T-helper 9 cell (primary cell): Measurements from ENCODE around the gene DSCAM.

Experiments
- DNase-seq: peaks from one replicate; pipeline ENCODE4 v3.0.0-alpha.2; 2020

The DSCAM gene

DNA sequence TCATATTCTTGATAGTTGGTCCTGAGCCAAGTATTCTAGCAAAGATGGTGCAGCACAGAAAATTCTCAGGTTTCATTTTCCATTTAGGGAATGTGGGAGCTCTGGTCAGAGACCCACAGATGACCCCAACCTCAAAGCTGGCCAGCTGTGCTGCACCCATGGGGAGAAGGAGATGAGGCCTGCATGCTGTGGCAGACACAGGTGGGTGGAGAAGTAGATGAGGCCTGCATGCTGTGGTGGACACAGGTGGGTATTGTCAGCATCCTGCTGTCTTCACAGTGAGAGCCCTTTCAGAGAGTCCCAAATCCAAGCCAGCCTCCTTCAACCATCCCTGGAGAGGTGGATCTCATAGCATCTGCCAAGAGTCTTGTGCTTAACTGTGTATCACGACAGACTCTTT, 77.7 kb downstream of the DSCAM start:
- DNase-seq, result no peak

DNA sequence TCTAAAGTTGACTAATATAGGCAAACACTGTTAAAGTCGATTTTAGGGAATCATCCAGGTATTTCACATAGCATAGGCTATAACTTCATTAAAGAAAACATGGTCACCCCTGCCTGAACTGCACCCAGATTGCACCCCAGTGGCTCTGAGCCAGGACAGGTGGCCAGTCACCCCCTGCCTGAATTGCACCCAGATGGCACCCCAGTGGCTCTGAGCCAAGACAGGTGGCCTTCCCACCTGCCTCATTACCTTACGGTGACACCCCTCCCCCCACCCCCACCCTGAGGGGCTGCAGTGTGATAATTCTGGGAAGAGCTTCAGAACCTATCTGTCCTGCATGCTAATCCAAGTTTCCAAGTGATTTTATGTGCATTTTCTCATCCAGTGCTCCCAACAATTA, 78.9 kb downstream of the DSCAM start:
- DNase-seq, result no peak

DNA sequence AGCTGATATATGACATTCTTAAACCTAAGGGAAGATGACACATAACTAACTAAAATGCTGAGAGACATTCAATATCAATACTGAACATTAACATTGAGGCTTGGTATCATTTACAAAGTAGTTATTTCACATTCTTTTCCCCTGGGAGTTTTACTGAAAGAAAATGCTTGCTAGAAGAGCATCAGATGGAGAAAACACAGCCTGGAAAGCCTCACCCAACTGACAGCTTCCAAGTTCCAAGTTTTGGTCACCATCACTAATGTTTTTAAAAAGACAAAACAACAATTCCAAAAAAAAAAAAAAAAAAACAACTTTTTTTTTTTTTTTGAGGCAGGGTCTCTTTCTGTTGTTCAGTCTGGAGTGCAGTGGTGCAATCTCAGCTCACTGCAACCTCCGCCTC, 80.6 kb downstream of the DSCAM start:
- DNase-seq, result no peak

- no peak for DNase-seq
These were observed 81.1 kb downstream of the DSCAM start for GRCh38 chr21:40765811-40766210.

- no peak for DNase-seq
These were observed 86.1 kb downstream of the DSCAM start for GRCh38 chr21:40760821-40761220.

- no peak for DNase-seq
These were observed 87.9 kb downstream of the DSCAM start for GRCh38 chr21:40759061-40759460.

- no peak for DNase-seq
These were observed 89.6 kb downstream of the DSCAM start for GRCh38 chr21:40757366-40757765.

- DNase-seq, result no peak
These were observed 92.5 kb downstream of the DSCAM start for GRCh38 chr21:40754466-40754865.

- DNase-seq, result no peak
These were observed 93.2 kb downstream of the DSCAM start for GRCh38 chr21:40753756-40754155.

DNA sequence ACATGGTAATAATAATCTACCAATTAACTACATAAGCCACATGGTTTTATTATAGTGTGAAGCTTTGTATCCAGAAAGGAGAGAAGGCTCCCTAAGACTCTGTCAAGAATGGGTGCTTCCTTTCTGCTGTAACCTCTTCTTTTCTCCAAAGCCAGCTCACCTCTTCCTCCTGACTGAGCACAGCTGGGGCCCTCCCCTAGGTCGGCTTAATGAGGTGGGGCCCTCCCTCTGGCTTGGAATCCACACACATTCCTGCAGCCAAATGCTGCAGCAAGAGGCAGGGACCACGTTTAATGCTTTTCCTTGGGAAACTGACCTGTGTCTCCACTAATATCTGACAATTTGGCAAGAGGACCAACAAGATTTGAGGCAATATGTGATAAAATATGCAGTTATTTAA, 94.8 kb downstream of the DSCAM start:
- DNase-seq, result no peak

DNA sequence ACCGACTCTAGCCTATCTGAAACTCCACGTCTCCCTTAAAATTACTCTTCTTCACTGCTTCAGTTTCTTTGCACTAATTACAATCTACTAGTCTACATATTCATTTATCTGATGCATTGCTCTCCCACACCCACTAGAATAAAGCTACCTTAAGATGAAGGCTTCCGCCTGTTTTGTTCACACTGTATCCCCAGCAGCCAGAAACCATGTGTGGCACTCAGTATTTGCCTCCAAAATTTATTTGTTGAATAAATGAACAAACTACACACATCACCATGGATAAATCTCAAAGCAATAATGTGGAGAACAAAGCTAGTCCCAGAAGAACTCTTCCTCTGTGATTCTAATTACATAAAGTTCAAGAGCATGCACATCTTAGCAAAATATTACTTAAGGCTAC, 95.7 kb downstream of the DSCAM start:
- no peak for DNase-seq

DNA sequence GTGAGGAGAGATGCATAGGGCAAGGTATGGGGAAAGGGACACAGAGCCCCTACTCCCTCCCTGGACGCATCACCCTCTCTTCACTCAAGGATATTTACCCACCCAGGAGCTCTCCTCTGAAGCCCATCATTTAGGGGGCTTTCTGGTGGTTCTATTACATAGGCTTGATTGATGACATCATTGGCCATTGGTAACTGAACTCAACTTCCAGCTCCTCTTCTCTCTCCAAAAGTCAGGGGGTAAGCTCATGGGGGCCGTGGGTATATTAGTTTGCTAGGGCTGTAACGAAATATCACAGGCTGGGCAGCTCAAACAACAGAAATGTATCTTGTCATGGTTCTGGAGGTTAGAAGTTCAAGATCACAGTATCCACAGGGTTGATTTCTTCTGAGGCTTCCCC, 110.8 kb downstream of the DSCAM start:
- no peak for DNase-seq

GRCh38 chr21:40733024-40733397, 113.9 kb downstream of the DSCAM start:
- no peak for DNase-seq

DNA sequence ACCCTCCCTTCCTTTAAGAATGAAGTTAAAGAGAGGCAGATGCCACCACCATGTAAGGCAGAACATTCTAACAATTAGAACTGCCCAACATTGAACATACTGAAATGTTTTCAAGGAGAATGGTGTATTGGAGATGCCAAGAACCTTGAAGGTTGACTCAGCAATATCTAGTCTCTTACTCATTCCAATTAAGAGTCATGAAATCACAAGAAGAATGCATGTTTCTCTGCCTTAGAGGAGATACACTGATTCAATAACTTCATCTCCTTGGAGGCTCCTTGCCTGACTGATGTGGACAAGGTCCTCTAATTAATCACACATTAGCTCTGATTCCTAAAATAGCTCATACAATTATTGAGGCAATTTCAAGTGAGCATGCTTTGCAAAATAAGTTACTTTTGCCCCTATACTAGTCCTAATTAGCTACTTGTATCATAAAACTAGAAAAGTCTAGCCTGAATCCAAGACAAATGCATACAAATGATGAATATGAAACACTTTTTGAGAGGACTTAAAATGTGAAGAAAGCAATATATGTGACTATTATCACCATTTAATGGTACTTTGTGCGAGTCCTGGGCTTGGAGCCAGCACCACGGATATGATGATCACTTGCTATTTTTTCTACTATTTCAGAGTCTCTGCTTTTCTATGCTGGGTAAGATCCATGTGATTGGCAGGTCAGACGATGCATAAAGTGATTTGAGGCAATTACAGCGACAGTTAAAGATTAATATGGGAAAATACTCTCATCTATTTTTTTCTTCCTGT, 114.5 kb downstream of the DSCAM start:
- no peak for DNase-seq

GRCh38 chr21:40731206-40731605, 115.8 kb downstream of the DSCAM start:
- DNase-seq, result no peak

- no peak for DNase-seq
These were observed 116.5 kb downstream of the DSCAM start for GRCh38 chr21:40730426-40730800.

DNA sequence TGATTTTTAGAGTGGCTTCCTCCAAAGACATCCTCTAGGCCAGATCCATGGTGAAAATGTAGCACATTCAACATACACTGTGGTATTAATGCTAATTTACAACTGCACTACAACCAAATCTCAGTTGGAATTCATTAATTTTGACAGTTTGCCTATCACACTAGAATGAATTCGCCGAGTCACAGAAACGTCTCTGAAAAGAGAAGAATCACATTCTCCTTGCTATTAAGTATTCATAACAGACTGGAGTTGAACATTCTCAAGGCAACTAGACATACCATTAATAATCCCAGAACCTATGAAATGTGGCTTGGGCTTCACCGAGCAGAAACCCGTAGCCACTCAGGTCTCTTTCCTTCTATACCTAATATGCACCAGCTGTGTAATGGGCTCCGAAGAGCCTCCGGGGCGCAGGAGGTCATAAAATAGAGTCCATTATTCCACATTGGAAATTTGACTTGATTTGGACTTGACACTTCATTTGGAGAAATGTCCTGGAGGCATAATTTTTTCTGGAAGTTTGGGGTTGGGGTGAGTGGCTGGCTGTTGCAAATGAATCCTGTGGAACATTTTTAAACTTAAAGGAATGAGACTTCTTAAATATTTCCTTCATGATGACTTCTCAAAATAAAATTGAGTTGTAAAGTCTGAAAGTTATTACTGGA, 117.1 kb downstream of the DSCAM start:
- no peak for DNase-seq

GRCh38 chr21:40723966-40724365, 123.0 kb downstream of the DSCAM start:
- DNase-seq, result no peak

GRCh38 chr21:40723317-40723716, 123.6 kb downstream of the DSCAM start:
- DNase-seq, result no peak

- no peak for DNase-seq
These were observed 127.3 kb downstream of the DSCAM start for GRCh38 chr21:40719615-40720014.

- DNase-seq, result no peak
These were observed 129.9 kb downstream of the DSCAM start for GRCh38 chr21:40717028-40717427.

GRCh38 chr21:40714536-40714935, 132.4 kb downstream of the DSCAM start:
- DNase-seq, result no peak

DNA sequence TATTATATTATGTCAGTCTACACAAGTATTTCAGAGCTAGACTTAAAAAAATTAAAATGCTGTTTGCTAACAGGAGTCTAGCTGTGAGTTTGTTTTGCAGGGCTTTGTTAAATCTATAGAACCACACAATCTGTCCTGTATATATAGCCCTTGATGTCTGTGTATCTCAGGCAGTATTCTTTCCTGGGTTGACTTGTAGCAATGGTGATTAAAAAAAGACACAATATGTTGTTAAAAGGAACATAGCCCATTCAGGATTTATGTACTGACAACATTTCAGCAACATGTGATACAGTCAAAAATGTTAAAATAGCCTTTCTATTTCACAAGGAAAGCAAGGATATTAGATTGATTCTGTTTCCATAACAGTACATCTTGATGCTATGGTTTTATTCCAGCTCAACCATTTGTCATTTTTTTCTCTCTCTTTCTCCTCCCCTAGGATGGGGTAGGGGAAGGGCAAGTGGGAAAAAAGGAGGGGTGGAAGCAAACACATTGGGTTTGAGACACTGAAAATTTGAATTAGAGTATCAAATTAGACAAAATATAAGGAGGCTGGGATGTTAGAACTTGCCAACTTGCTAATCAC, 139.2 kb downstream of the DSCAM start:
- DNase-seq, result no peak
